GM19099 (cell line): ENCODE data around the gene PFN1.

Experiments
- POLR2A ChIP-seq: IDR thresholded peaks from 3 replicates; pipeline ENCODE4 v1.6.1; 2011; ENCODE audit warnings: low read depth; ENCODE audit not compliant: insufficient read length; ENCODE audit errors: extremely low read depth

Gene PFN1

GRCh38 chr17:4948166-4948930 is at the start of gene PFN1:
Gene PFN1, minus strand, starts transcription at chr17:4948530. Its CDS starts 136 bp downstream, at chr17:4948394.
- peak; percentile 97 for TF ChIP-seq POLR2A

- peak; percentile 64 for TF ChIP-seq POLR2A
These were observed 49.1 kb upstream of the PFN1 start, which contains the start of the genes INCA1 and KIF1C for GRCh38 chr17:4997302-4998026. Gene INCA1, minus strand, starts transcription at chr17:4997522. Its CDS starts 3,085 bp downstream, at chr17:4994437. Gene KIF1C, plus strand, starts transcription at chr17:4997950. Its CDS starts 2,297 bp downstream, at chr17:5000247.

GRCh38 chr17:4994081-4994595 is 45.8 kb upstream of the PFN1 start:
- TF ChIP-seq POLR2A, result no peak

DNA sequence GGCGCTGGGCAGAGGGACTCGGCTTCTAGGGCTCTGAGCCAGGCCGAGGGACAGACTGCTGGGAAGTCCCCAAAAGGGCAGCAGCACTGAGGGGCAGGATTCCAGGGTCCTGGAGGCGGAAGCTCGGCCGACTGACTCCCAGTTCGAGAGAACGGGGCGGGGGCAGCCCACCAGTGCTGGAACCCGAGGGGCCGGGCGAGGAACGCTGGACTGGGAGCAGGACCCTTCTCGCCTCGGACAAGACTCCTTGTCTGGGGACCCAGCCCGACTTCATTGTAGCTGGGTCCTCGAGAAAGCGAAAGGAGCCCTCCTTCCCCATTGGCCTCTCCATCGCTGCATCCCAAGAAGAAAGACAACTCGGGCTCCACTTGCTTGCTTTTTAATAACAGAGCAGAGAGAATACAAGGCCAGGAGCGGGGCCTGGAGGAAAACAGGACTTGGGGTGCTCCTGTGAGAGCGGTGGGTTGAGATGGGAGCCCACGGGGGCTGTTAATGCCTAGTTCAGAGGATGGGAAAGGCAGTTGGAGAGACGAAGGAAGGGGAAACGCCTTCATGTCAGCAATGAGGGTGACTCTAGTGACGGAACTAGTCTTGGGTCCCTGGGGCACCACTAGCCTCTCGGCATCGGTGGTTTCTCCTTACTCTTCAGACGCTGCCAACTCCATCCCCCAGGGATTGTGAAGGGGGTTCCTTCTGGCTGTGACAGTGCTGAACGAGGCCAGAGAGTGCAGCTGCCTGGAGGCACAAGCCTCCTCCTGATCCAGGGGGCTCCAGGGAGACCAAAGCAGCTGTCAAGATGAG is 39.6 kb upstream of the PFN1 start:
- peak; percentile 33 for TF ChIP-seq POLR2A

DNA sequence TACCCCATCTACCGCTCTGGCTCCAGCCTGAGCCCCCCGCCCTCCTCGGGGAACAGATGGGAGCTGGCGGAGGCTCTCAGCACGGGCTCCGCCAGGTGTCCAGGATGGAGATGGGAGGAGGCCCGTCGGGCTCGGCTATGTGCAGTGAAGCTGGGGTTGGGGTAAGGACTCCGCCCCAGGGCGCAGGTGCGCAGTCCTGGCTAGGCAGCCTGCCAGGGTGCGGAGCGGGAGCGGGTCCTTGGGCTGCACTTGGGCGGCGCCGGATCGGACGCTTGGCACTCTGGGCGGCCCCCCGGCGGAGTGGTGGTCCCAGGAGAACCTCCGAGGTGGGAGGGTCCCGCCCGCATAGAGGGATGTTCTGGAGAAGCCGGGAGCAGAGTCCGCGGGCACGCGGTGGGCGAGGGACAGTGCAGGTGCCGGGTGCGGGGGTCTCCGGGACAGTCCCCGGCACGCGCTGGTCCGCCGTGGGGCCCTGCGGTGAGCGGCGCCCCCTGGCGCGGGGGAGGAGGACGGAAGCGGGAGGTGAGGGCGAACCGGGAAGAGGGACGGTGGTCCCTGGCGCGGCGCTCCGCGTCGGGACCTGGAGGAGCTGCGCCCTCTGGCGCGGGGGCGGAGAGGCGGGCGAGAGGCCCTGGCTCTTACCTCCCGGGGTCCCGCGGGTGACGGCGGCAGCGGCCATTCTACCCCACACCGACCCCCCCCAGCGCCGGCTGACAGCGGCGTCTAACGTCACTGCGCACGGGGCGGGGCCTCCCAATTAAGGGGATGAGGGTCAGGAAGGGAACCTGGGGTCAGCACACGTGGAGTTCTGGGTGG is 38.8 kb upstream of the PFN1 start, which contains the start of gene CAMTA2:
Gene CAMTA2 (minus strand): TSS at position 725 of the 816 bp plus-strand sequence. CDS start 1,453 bp downstream, outside the sequence.
- TF ChIP-seq POLR2A, result peak; percentile 67

- no peak for TF ChIP-seq POLR2A
These were observed 38.1 kb upstream of the PFN1 start for GRCh38 chr17:4986403-4986802.

DNA sequence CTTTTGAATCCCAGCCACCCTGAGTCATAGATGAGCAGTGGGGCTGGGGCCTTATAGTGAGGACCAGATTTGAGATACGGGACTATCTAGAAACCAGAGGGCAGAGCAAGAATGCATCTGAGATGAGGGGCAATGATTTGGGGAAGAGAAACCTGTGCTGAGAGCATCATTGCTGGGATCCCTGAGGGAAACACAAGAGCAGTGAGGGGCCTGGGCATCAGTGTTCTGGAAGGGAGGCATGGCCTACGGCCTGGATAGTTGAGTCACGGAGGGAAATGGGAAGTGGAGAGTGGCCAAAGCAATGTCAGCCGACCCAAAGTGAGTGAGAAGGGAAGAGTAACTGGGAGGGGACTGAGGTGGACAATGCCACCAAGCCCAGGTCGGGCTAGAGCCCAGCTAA is 34.0 kb upstream of the PFN1 start:
- no peak for TF ChIP-seq POLR2A

- TF ChIP-seq POLR2A, result no peak
These were observed 32.4 kb upstream of the PFN1 start for GRCh38 chr17:4980644-4981216.

DNA sequence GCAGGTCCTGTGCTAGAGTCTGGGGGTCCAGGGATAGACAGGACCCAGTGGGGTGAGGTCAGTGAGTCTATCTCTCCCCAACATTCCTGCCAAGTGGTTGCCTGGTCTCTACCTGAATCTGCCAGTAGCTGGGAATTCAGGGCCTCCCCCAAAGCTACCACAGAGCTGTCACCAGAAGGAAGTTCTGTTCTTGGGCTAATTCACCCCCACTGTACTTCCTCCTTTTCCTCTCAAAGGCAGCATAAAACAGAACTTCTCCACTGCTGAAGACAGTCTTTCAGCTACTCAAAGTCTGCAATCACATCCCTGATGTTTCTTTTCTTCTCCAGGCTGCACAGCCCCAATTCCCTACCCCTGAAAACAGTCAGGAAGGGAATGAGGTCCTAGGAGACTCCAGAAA is 30.4 kb upstream of the PFN1 start:
- TF ChIP-seq POLR2A, result no peak

GRCh38 chr17:4974115-4974670 is 25.9 kb upstream of the PFN1 start:
- TF ChIP-seq POLR2A, result no peak

GRCh38 chr17:4973256-4974114 is 25.2 kb upstream of the PFN1 start:
- TF ChIP-seq POLR2A, result no peak

DNA sequence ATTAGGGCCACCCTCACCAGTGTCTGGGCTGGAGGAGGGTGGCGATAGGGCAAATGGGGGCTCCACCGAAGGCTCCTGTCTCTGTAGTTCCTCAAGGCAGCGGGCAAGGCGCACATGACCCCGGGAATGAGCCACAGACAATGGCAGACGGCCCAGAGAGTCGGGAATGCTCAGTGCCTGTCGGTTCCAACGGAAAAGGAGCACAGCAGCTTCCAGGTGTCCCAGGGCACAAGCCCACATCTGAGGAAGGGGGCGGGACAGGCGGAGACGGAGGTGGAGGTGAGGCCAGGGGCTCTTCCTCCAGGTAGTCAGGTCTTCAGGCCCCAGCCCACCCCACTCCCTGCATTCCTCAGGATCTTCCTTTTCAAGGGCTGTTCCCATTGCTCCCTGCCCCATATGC is 24.4 kb upstream of the PFN1 start:
- no peak for TF ChIP-seq POLR2A
